ENCODE measurements around the gene C1QTNF8. TPM values are rescaled to one million over a fixed set of nuclear protein-coding genes. Genes with fewer than 3 reads are reported as not detected.

The C1QTNF8 gene
- total RNA-seq, 3 donors from 2014 or later (not counting 1 experiment from before 2014, with no cell fraction given) = not detected

DNA sequence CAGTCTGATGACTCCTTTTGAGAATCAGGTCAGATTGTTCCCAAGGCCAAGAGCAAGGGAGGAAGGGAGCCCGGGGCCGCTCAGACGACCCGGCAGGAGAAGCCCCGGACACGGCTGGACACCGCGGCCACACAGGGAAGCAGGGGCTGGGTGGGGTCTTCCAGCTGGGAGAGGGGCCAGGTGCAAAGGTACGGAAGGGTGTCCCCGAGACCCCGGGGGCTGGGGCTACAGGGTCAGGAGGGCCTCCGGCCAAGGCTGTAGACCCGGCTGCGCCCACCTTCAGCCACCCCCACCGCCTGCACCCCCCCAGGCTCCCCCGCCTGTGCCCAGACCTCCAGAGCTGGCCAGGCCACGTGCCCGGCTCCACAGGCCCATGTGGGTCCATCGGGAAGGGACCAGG lies 21.9 kb upstream of the C1QTNF8 start:
- Histone ChIP-seq H3K27me3 (ENCODE audit: control insufficient read depth, insufficient read depth, low read length) (no peaks in the 10 kb centered on the region), H3K36me3 (ENCODE audit: control insufficient read depth, insufficient read depth, low read length) (no peaks in the 10 kb centered on the region), H3K4me1 (ENCODE audit: control insufficient read depth, insufficient read depth, low read length) (no peaks in the 10 kb centered on the region), H3K4me3 (ENCODE audit: low read length) (no peak overlapping the region), H3K27ac (ENCODE audit: low read length) (no peak overlapping the region), H3K9me3 (ENCODE audit: control insufficient read depth, insufficient read depth, low read length) (no peaks in the 10 kb centered on the region)
- H3K27ac Mint-ChIP-seq = no peak overlapping the region
- H3K4me1 Mint-ChIP-seq = no peaks in the 10 kb centered on the region
- WGBS (ENCODE audit: insufficient coverage) = 88% methylated on average over 19 of the region's 19 CpGs
- H3K9me3 Mint-ChIP-seq = no peaks in the 10 kb centered on the region
- H3K27me3 Mint-ChIP-seq (ENCODE audit: low read depth in 2 of 2) = no peaks in the 10 kb centered on the region
- intact Hi-C loops (cut with micrococcal nuclease) = no loop called here
- TF ChIP-seq, protein P1, sequence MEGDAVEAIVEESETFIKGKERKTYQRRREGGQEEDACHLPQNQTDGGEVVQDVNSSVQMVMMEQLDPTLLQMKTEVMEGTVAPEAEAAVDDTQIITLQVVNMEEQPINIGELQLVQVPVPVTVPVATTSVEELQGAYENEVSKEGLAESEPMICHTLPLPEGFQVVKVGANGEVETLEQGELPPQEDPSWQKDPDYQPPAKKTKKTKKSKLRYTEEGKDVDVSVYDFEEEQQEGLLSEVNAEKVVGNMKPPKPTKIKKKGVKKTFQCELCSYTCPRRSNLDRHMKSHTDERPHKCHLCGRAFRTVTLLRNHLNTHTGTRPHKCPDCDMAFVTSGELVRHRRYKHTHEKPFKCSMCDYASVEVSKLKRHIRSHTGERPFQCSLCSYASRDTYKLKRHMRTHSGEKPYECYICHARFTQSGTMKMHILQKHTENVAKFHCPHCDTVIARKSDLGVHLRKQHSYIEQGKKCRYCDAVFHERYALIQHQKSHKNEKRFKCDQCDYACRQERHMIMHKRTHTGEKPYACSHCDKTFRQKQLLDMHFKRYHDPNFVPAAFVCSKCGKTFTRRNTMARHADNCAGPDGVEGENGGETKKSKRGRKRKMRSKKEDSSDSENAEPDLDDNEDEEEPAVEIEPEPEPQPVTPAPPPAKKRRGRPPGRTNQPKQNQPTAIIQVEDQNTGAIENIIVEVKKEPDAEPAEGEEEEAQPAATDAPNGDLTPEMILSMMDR (IDR thresholded peaks at IDR 0.05) = no peak
- ATAC-seq (no peak), DNase-seq (no peak)
- no peaks in the 10 kb centered on the region for H3K36me3 Mint-ChIP-seq
- H3K4me3 Mint-ChIP-seq = no peak overlapping the region

DNA sequence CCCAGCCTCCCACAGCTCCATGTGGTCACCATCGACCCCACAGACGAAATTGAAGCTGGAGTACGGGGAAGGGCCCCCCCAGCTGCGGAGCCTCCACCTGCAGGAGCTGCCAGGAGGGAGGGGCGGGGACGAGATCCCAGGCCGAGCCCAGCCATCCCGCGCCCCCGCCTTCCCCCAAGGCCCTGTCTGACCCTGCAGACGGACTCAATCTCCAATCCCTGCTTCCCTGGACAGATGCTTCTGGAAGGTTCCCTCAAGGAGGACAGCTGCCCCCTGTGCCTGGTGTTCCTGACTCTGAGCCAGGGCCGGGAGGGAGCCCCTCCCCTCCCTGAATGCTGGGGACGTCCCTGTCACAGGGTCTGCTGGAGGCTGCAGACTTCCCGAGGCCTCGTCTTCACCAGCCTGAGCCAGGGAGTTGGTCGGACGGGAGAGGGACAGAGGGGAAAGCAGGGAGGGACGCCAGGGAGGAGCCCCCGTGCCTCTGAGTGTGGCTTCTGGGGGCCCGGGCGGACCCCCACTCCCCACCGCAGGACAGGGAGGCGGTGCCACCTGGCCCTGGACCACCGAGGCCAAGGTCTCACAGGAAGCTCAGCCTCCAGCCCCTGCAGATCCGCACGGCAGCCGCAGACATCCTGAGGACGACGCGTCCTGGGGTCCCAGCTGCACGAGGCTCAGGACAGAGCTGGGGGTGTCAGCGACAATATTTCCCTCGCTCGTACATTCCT lies 21.3 kb upstream of the C1QTNF8 start:
- no peaks in the 10 kb centered on the region for H3K4me1 Mint-ChIP-seq
- no peaks in the 10 kb centered on the region for H3K36me3 Mint-ChIP-seq
- Histone ChIP-seq H3K27me3 (ENCODE audit: control insufficient read depth, insufficient read depth, low read length) (no peaks in the 10 kb centered on the region), H3K36me3 (ENCODE audit: control insufficient read depth, insufficient read depth, low read length) (no peaks in the 10 kb centered on the region), H3K4me1 (ENCODE audit: control insufficient read depth, insufficient read depth, low read length) (no peaks in the 10 kb centered on the region), H3K4me3 (ENCODE audit: low read length) (no peak overlapping the region), H3K27ac (ENCODE audit: low read length) (no peak overlapping the region), H3K9me3 (ENCODE audit: control insufficient read depth, insufficient read depth, low read length) (no peaks in the 10 kb centered on the region)
- DNase-seq = no peak
- H3K9me3 Mint-ChIP-seq = no peaks in the 10 kb centered on the region
- no peak overlapping the region for H3K27ac Mint-ChIP-seq
- TF ChIP-seq, protein P1 (IDR thresholded peaks at IDR 0.05) = no peak
- 67% methylated on average over 34 of the region's 34 CpGs for WGBS (ENCODE audit: insufficient coverage)
- no peak overlapping the region for H3K4me3 Mint-ChIP-seq
- H3K27me3 Mint-ChIP-seq (ENCODE audit: low read depth in 2 of 2) = no peaks in the 10 kb centered on the region
- intact Hi-C loops (cut with micrococcal nuclease) = no loop called here
- no peak for ATAC-seq

DNA sequence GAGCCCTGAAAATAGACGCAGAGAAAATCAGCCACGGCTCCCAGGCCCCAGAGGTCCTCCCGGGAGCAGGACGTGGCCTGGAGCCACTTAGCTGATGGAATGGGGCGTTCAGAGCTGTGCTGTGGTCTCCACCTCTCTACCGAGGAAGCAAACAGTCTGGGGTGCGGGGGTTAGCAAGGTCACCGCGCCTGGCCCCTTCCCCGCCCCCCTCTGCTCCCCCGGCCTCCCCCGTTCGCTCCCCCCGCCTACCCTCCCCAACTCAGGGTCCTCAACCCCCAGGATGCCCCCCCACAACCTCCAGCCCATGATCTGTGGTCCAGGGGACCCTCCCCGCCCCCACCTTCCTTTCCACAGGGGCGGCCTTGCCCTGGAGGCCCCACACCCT lies 20.6 kb upstream of the C1QTNF8 start:
- WGBS (ENCODE audit: insufficient coverage) = 55% methylated on average over 8 of the region's 16 CpGs
- Mint-ChIP-seq H3K36me3 (no peaks in the 10 kb centered on the region), H3K4me3 (no peak overlapping the region), H3K9me3 (no peaks in the 10 kb centered on the region), H3K4me1 (no peaks in the 10 kb centered on the region), H3K27ac (no peak overlapping the region), H3K27me3 (ENCODE audit: low read depth in 2 of 2) (no peaks in the 10 kb centered on the region)
- H3K27ac ChIP-seq (ENCODE audit: low read length) = no peak overlapping the region
- H3K4me3 ChIP-seq (ENCODE audit: low read length) = no peak overlapping the region
- H3K27me3 ChIP-seq (ENCODE audit: control insufficient read depth, insufficient read depth, low read length) = no peaks in the 10 kb centered on the region
- H3K9me3 ChIP-seq (ENCODE audit: control insufficient read depth, insufficient read depth, low read length) = no peaks in the 10 kb centered on the region
- intact Hi-C loops (cut with micrococcal nuclease) = no loop called here
- no peak for ATAC-seq
- no peaks in the 10 kb centered on the region for H3K36me3 ChIP-seq (ENCODE audit: control insufficient read depth, insufficient read depth, low read length)
- TF ChIP-seq, protein P1 (IDR thresholded peaks at IDR 0.05) = no peak
- DNase-seq = no peak
- H3K4me1 ChIP-seq (ENCODE audit: control insufficient read depth, insufficient read depth, low read length) = no peaks in the 10 kb centered on the region

All from natural killer cell (primary cell).